Psoas muscle (tissue), 8 donors: ENCODE data around the gene DCAF12L2. TPM values are rescaled to one million over a fixed set of nuclear protein-coding genes. Genes with fewer than 3 reads are reported as not detected.

Experiments
- ATAC-seq, 4 donors: fragments of 200-7000 bp; cut with Tn5 transposase; one replicate each; pipeline ENCODE4 v1.9.1; 2020; ENCODE audit warnings: moderate library complexity in 3 of 4, mild to moderate bottlenecking in 2 of 4
- DNase-seq, 2 donors: peaks; one replicate each; pipeline ENCODE4 v3.0.0-alpha.2; 2020
- H3K27ac ChIP-seq: fragments of 200-600 bp; one replicate; pipeline ENCODE4 v1.8.0; 2022
- H3K27me3 ChIP-seq, 3 donors: fragments of 200-600 bp in 1 of 3; one replicate each; pipeline versions ENCODE4 v1.6.1 to v1.8.0; 2013 to 2022; ENCODE audit warnings: low read length in 2 of 3, mild to moderate bottlenecking in 2 of 3, moderate library complexity in 1 of 3; ENCODE audit not compliant: insufficient read depth in 3 of 3
- H3K36me3 ChIP-seq, 2 donors: fragments of 200-600 bp in 1 of 2; one replicate each; pipeline versions ENCODE4 v1.6.1 to v1.8.0; 2013 to 2022; ENCODE audit warnings: low read depth in 1 of 2, mild to moderate bottlenecking in 1 of 2, moderate library complexity in 1 of 2; ENCODE audit not compliant: insufficient read depth in 1 of 2
- H3K4me1 ChIP-seq: fragments of 200-600 bp; one replicate; pipeline ENCODE4 v1.8.0; 2022
- H3K4me3 ChIP-seq: fragments of 200-600 bp; one replicate; pipeline ENCODE4 v1.8.0; 2022; ENCODE audit warnings: mild to moderate bottlenecking
- H3K9me3 ChIP-seq: fragments of 200-600 bp; one replicate; pipeline ENCODE4 v1.8.0; 2022
- CTCF ChIP-seq: fragments of 200-600 bp; IDR thresholded peaks from one replicate; pipeline ENCODE4 v1.8.0; 2022; ENCODE audit warnings: antibody characterized with exemption
- WGBS, 3 donors: extraction: QIAGEN DNeasy Blood & Tissue Kit; methylation state at CpG; one replicate each; pipeline versions ENCODE4 v1.1.6 to v1.1.7; 2013; 5-methylcytosine and 5-hydroxymethylcytosine counted together
- intact Hi-C, 2 donors: fragments of 100-400 bp; cut with DNase I; formaldehyde crosslinking; loops; one replicate each; pipeline versions ENCODE4 v1.11.0 to v1.14.2; 2022
- polyA plus RNA-seq, 3 donors: library from polyadenylated mRNA; stranded (reverse); fragments of 200-250 nt; gene quantifications; one replicate each; pipeline ENCODE4 v1.2.3, GENCODE V29; 2013
- total RNA-seq, 4 donors: library from RNA; stranded (reverse); fragmentation: NEBNext Ultra II Directional in 2 of 4; extraction: Animal tissue kit (Norgen Biotek cat#: 25700) in 2 of 4; gene quantifications; one replicate each; pipeline versions ENCODE4 v1.2.1 to v1.2.4, GENCODE V29; 2021 to 2023
- donor health status: healthy with polysubstance abuse.
- donor health status: DM: no; HTN: no; CAD: no; lungs with moderate emphysema.
- donor health status: Bipolar disorder and iron deficiency.
- donor health status: healthy.
- donor health status: DM: yes; HTN: yes; CAD: no.
- donor health status: DM: no; HTN: no; CAD: no.
- donor health status: DM: no; HTN: no; CAD: no.
- donor health status: DM: yes; HTN: yes; CAD: no.

Gene DCAF12L2
- total and polyA plus RNA-seq, 7 donors, result 0.03 to 0.13 (median 0.08) TPM; not detected in 1

DNA sequence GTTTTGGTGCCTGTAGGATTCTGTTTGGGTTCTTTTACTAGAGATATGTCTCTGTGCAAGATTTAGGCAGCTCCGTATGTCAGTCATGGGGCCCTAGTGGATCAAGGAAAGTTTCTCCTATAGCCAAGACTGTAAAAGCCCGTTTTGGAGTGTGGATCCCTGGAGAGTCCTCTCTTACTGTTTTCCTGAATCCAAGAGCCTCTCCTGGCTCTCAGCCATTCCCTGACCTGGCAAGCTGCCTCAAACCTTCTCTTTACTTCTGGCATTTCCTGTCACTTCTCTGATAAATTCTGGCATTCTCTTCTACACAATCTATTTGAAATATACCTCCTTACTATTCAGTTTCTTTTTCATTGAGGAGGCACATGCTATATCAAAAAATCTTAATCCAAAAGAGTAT, 41.4 kb downstream of the DCAF12L2 start:
- ATAC-seq, result no peak
- no peaks in the 10 kb centered on the region for H3K9me3 ChIP-seq
- H3K27ac ChIP-seq, result no peak overlapping the region
- no peaks in the 10 kb centered on the region for H3K4me1 ChIP-seq
- H3K36me3 ChIP-seq, result no peaks in the 10 kb centered on the region
- no peaks in the 10 kb centered on the region for H3K27me3 ChIP-seq
- H3K4me3 ChIP-seq, result no peak overlapping the region
- WGBS, 3 donors, result 19 to 45% (median 29%) methylated on average over 2 of the region's 2 CpGs
- no peak for DNase-seq
- intact Hi-C loops, result no loop called here
- TF ChIP-seq CTCF, result no peak
